Endothelial cell of umbilical vein (primary cell): ENCODE data around the gene HEYL. TPM values are rescaled to one million over a fixed set of nuclear protein-coding genes. Genes with fewer than 3 reads are reported as not detected.

Source experiments
- BruUV-seq: library from RNA; stranded (reverse); fragments of 400-500 nt; replicated peaks from 2 replicates; lab custom pipeline; 2021; lab: Mats Ljungman, UMichigan
- CTCF ChIA-PET: fragments of 300-600, 350-600 bp; sonication (Branson Sonifier 250); formaldehyde crosslinking; loops from one replicate; lab custom pipeline; 2021; ENCODE audit warnings: antibody characterized with exemption, inconsistent platforms; lab: Charles Lee
- POLR2A ChIA-PET: fragments of 300-600, 350-600 bp; sonication (Branson Sonifier 250); formaldehyde crosslinking; loops from one replicate; lab custom pipeline; 2021; ENCODE audit warnings: antibody characterized with exemption, inconsistent platforms; lab: Charles Lee
- DNase-seq: peaks from one replicate; pipeline ENCODE4 v3.0.0-alpha.2; 2011; ENCODE audit warnings: low read depth, low spot score
- FAIRE-seq: peaks from 2 replicates; lab custom pipeline; 2011; peaks lifted over from hg19 to GRCh38; lab: Jason Lieb, UNC
- H2AFZ ChIP-seq: 2 replicates; pipeline ENCODE4 v1.6.0; 2012; ENCODE audit warnings: low read depth, low read length, control low read depth, inconsistent platforms
- H3K27ac ChIP-seq: 2 replicates; pipeline ENCODE4 v1.5.1; 2011; ENCODE audit warnings: low read depth, mild to moderate bottlenecking, control low read depth, low read length, moderate library complexity; ENCODE audit not compliant: insufficient read depth
- H3K27me3 ChIP-seq, 2 experiments: 2 replicates each; pipeline versions ENCODE4 v1.6.0 to v1.6.1; 2011; ENCODE audit warnings: low read length in 2 of 2, mixed read lengths in 1 of 2; ENCODE audit not compliant: control insufficient read depth in 2 of 2, insufficient read depth in 2 of 2
- H3K36me3 ChIP-seq, 2 experiments: 2 replicates in 1 of 2; 3 replicates in 1 of 2; pipeline ENCODE4 v1.5.1; 2011; ENCODE audit warnings: low read length in 2 of 2, mild to moderate bottlenecking in 1 of 2, moderate library complexity in 1 of 2; ENCODE audit not compliant: control insufficient read depth in 2 of 2, insufficient read depth in 2 of 2; ENCODE audit errors: extremely low read depth in 1 of 2
- H3K4me1 ChIP-seq: 3 replicates; pipeline ENCODE4 v1.5.1; 2011; ENCODE audit warnings: mild to moderate bottlenecking, low read length; ENCODE audit not compliant: control insufficient read depth, insufficient read depth; ENCODE audit errors: extremely low read depth
- H3K4me2 ChIP-seq: 2 replicates; pipeline ENCODE4 v1.6.1; 2011; ENCODE audit warnings: low read length, control low read depth, mixed read lengths; ENCODE audit not compliant: insufficient read depth
- H3K4me3 ChIP-seq, 3 experiments: fragments of 200-600 bp in 1 of 3; sonication (generic), shearing (Covaris generic) in 1 of 3; replicated peaks in 1 of 3; 2 replicates each; pipeline ENCODE4 v1.5.1; 2011 to 2016; ENCODE audit warnings: control low read depth in 3 of 3, low read length in 3 of 3, mild to moderate bottlenecking in 2 of 3, inconsistent platforms in 1 of 3, low read depth in 1 of 3, moderate library complexity in 1 of 3; ENCODE audit not compliant: insufficient read depth in 1 of 3
- H3K79me2 ChIP-seq: 2 replicates; pipeline ENCODE4 v1.6.0; 2012; ENCODE audit warnings: low read length, inconsistent platforms; ENCODE audit not compliant: control insufficient read depth, insufficient read depth
- H3K9ac ChIP-seq: replicated peaks from 2 replicates; pipeline ENCODE3; 2011; ENCODE audit warnings: low read length, control low read depth; ENCODE audit not compliant: insufficient read depth; ENCODE audit errors: extremely low read depth
- H3K9me1 ChIP-seq: replicated peaks from 3 replicates; pipeline ENCODE4 v1.6.0; 2011; ENCODE audit warnings: mild to moderate bottlenecking, low read length; ENCODE audit not compliant: control insufficient read depth, insufficient read depth; ENCODE audit errors: extremely low read depth
- H3K9me3 ChIP-seq: replicated peaks from 2 replicates; pipeline ENCODE4 v1.5.1; 2012; ENCODE audit warnings: low read length, inconsistent platforms; ENCODE audit not compliant: control insufficient read depth, insufficient read depth
- H4K20me1 ChIP-seq: replicated peaks from 2 replicates; pipeline ENCODE3; 2011; ENCODE audit warnings: mild to moderate bottlenecking, low read length; ENCODE audit not compliant: control insufficient read depth, insufficient read depth; ENCODE audit errors: extremely low read depth
- EZH2 ChIP-seq: IDR thresholded peaks from 2 replicates; pipeline ENCODE4 v1.6.1; 2012; ENCODE audit warnings: borderline replicate concordance, low read depth, mild to moderate bottlenecking, moderate library complexity, low read length, inconsistent platforms; ENCODE audit not compliant: severe bottlenecking
- FOS ChIP-seq: IDR thresholded peaks from 2 replicates; pipeline ENCODE4 v1.6.1; 2011; ENCODE audit warnings: mild to moderate bottlenecking, low read length, moderate library complexity, borderline replicate concordance; ENCODE audit not compliant: insufficient read depth
- GATA2 ChIP-seq: IDR thresholded peaks from 2 replicates; pipeline ENCODE4 v1.7.0; 2011; ENCODE audit warnings: low read depth, mild to moderate bottlenecking, moderate library complexity, mixed read lengths, low read length; ENCODE audit not compliant: insufficient read length, insufficient read depth
- JUN ChIP-seq: IDR thresholded peaks from 2 replicates; pipeline ENCODE4 v1.6.1; 2011; ENCODE audit warnings: borderline replicate concordance, low read depth; ENCODE audit not compliant: insufficient read length, insufficient read depth
- MYC ChIP-seq: IDR thresholded peaks from one replicate; pipeline ENCODE4 v1.6.1; 2011; ENCODE audit warnings: mild to moderate bottlenecking, low read depth, low read length
- POLR2A ChIP-seq: IDR thresholded peaks from 2 replicates; pipeline ENCODE4 v1.6.1; 2012; ENCODE audit warnings: low read depth, mild to moderate bottlenecking, control low read depth, low read length
- POLR2AphosphoS5 ChIP-seq: IDR thresholded peaks from 2 replicates; pipeline ENCODE4 v1.6.1; 2012; ENCODE audit warnings: low read depth, mild to moderate bottlenecking, control low read depth, low read length, moderate library complexity; ENCODE audit not compliant: insufficient read depth
- dilution Hi-C: fragments of 300-500 bp; cut with MboI; formaldehyde crosslinking; loops from one replicate; pipeline ENCODE4 v1.15.0; 2019; ENCODE audit warnings: low sequenced_read_pairs; ENCODE audit not compliant: extremely low pct_ligation_motif_present
- intact Hi-C: fragments of 100-400 bp; cut with micrococcal nuclease; formaldehyde crosslinking; loops from one replicate; pipeline ENCODE4 v1.10.0; 2022
- polyA plus RNA-seq, 4 experiments: library from polyadenylated mRNA; depleted of rRNA in 3 of 4; stranded (reverse) in 3 of 4; unstranded in 1 of 4; fragments of >200 nt; gene quantifications; 2 replicates each; pipeline versions ENCODE4 v1.2.1 to v1.2.3, GENCODE V29; 2011 to 2012; ENCODE audit warnings: missing spikeins in 1 of 4
- total RNA-seq: library from RNA; stranded (reverse); gene quantifications from 2 replicates; pipeline ENCODE4 v1.2.3, GENCODE V29; 2021
- TF ChIP-seq, protein P1 (sequence below), 2 donors: IDR thresholded peaks; 1 replicate in 1 of 2; 2 replicates in 1 of 2; pipeline ENCODE4 v1.5.1; 2011; ENCODE audit warnings: low read length in 2 of 2, mild to moderate bottlenecking in 2 of 2, moderate library complexity in 2 of 2, control low read depth in 1 of 2, inconsistent platforms in 1 of 2, low read depth in 1 of 2; ENCODE audit not compliant: insufficient read depth in 1 of 2; ENCODE audit errors: extremely low read depth in 1 of 2
- TF ChIP-seq, protein P2 (sequence below): IDR thresholded peaks from 2 replicates; pipeline ENCODE4 v1.6.1; 2011; ENCODE audit not compliant: insufficient read depth, insufficient read length

HEYL gene
- total and polyA plus RNA-seq, 2 donors (not counting 3 experiments of a cell fraction or from before 2014, with no cell fraction given): not detected

DNA sequence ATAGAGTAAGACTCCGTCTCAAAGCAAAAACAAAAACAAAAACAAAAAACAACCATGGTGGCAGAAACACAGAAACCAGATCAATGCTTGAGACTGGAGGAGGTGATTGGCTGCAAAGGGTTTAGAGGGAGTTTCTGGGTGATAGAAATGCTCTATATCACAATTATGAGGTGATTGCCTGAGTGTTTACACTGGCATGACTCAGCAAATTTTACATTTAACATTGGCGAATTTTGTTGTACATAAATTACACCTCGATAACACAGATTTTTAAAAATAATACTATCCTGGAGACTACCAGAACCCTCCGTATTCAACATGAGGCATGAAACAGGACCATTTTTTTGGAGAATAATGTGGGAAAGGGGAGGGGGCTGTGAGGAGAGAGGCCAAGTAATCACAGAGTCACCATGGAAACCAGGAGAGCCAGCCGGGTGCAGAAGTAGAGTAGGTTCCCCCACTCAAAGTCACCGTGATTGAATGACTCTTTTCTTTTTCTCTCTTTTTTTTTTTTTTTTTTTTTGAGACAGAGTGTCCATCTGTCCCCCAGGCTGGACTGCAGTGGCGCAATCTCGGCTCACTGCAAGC, 24.3 kb downstream of the HEYL start:
- Histone ChIP-seq H3K9ac (no peak overlapping the region), H3K4me3 (no peak overlapping the region), H3K4me2 (no peak overlapping the region), H3K36me3 (no peaks in the 10 kb centered on the region), H3K9me3 (no peaks in the 10 kb centered on the region), H3K79me2 (no peaks in the 10 kb centered on the region), H3K27ac (no peak overlapping the region), H2AFZ (no peak overlapping the region), H3K4me1 (no peaks in the 10 kb centered on the region), H3K27me3 (peaks cover 0 to 7% of the 10 kb centered on the region in 2 experiments), H3K9me1 (no peaks in the 10 kb centered on the region), H4K20me1 (no peaks in the 10 kb centered on the region)
- TF ChIP-seq POLR2A: no peak
- no peak for TF ChIP-seq POLR2AphosphoS5
- TF ChIP-seq, protein P1, sequence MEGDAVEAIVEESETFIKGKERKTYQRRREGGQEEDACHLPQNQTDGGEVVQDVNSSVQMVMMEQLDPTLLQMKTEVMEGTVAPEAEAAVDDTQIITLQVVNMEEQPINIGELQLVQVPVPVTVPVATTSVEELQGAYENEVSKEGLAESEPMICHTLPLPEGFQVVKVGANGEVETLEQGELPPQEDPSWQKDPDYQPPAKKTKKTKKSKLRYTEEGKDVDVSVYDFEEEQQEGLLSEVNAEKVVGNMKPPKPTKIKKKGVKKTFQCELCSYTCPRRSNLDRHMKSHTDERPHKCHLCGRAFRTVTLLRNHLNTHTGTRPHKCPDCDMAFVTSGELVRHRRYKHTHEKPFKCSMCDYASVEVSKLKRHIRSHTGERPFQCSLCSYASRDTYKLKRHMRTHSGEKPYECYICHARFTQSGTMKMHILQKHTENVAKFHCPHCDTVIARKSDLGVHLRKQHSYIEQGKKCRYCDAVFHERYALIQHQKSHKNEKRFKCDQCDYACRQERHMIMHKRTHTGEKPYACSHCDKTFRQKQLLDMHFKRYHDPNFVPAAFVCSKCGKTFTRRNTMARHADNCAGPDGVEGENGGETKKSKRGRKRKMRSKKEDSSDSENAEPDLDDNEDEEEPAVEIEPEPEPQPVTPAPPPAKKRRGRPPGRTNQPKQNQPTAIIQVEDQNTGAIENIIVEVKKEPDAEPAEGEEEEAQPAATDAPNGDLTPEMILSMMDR (IDR thresholded peaks at IDR 0.05; ENCODE audit: extremely low read depth in 1 of 2, insufficient read depth in 1 of 2, low read depth in 1 of 2, low read length in 2 of 2): no peak
- TF ChIP-seq, protein P2, sequence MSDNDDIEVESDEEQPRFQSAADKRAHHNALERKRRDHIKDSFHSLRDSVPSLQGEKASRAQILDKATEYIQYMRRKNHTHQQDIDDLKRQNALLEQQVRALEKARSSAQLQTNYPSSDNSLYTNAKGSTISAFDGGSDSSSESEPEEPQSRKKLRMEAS: no peak
- TF ChIP-seq FOS: no peak
- TF ChIP-seq EZH2: no peak
- TF ChIP-seq MYC: no peak
- no peak for TF ChIP-seq JUN
- no peak for TF ChIP-seq GATA2
- BruUV-seq: no TSS peak
- FAIRE-seq: no peak
- CTCF ChIA-PET: no interaction called here
- intact Hi-C loops (no loop called here), dilution Hi-C loops (no loop called here)
- no peak for DNase-seq
- POLR2A ChIA-PET: no interaction called here
